Suprapubic skin (tissue), 4 donors: ENCODE measurements around the gene ZNF302. TPM values are rescaled to one million over a fixed set of nuclear protein-coding genes. Genes with fewer than 3 reads are reported as not detected.

ENCODE experiments used
- DNase-seq, 2 donors: peaks; one replicate each; pipeline ENCODE4 v3.0.0-alpha.2; 2019; ENCODE audit warnings: low spot score in 2 of 2
- H3K27ac ChIP-seq: fragments of 200-600 bp; sonication (generic); one replicate; pipeline ENCODE4 v1.5.1; 2019
- H3K27me3 ChIP-seq: fragments of 200-600 bp; sonication (generic); one replicate; pipeline ENCODE4 v1.5.1; 2019
- H3K36me3 ChIP-seq: fragments of 200-600 bp; sonication (generic); one replicate; pipeline ENCODE4 v1.5.1; 2019
- H3K4me1 ChIP-seq: fragments of 200-600 bp; sonication (generic); one replicate; pipeline ENCODE4 v1.5.1; 2019
- H3K4me3 ChIP-seq: fragments of 200-600 bp; sonication (generic); one replicate; pipeline ENCODE4 v1.5.1; 2019; ENCODE audit warnings: mild to moderate bottlenecking
- H3K9me3 ChIP-seq: fragments of 200-600 bp; sonication (generic); one replicate; pipeline ENCODE4 v1.5.1; 2019
- CTCF ChIP-seq, 2 donors: fragments of 200-600 bp in 1 of 2; fragments of 450-650 bp in 1 of 2; sonication (generic) in 1 of 2; IDR thresholded peaks; one replicate each; pipeline ENCODE4 v1.5.1; 2016 to 2019; ENCODE audit warnings: antibody characterized with exemption in 2 of 2, mild to moderate bottlenecking in 1 of 2, moderate library complexity in 1 of 2
- EP300 ChIP-seq: sonication (generic); formaldehyde crosslinking; IDR thresholded peaks from one replicate; pipeline ENCODE4 v1.6.1; 2017; ENCODE audit warnings: antibody characterized with exemption
- POLR2A ChIP-seq, 2 donors: fragments of 450-650 bp; IDR thresholded peaks; one replicate each; pipeline ENCODE4 v1.6.1; 2017; ENCODE audit warnings: antibody characterized with exemption in 2 of 2, mild to moderate bottlenecking in 2 of 2, moderate library complexity in 2 of 2
- POLR2AphosphoS5 ChIP-seq, 3 donors: sonication (generic); formaldehyde crosslinking; IDR thresholded peaks; one replicate each; pipeline ENCODE4 v1.6.1; 2017; ENCODE audit warnings: antibody characterized with exemption in 3 of 3
- WGBS: methylation state at CpG from one replicate; pipeline ENCODE4 v1.1.5; 2018; 5-methylcytosine and 5-hydroxymethylcytosine counted together
- total RNA-seq, 4 donors: library from RNA; depleted of rRNA; stranded (reverse); fragments of >200 nt; gene quantifications; one replicate each; pipeline ENCODE4 v1.1.0, GENCODE V29; 2016

The ZNF302 gene
- total RNA-seq, 4 donors from 2014 or later, result 9.8 to 33.8 (median 21.4) TPM

- no peaks in the 10 kb centered on the region for H3K36me3 ChIP-seq
- H3K27me3 ChIP-seq, result no peaks in the 10 kb centered on the region
- DNase-seq, result no peak
- 61% methylated on average over 2 of the region's 2 CpGs for WGBS
- no peak overlapping the region for H3K27ac ChIP-seq
- H3K9me3 ChIP-seq, result peaks cover 17% of the 10 kb centered on the region
- H3K4me3 ChIP-seq, result no peak overlapping the region
- TF ChIP-seq EP300 (no peak), POLR2A (IDR thresholded peaks at IDR 0.05) (no peak), POLR2AphosphoS5 (IDR thresholded peaks at IDR 0.05) (no peak), CTCF (IDR thresholded peaks at IDR 0.05) (no peak)
- H3K4me1 ChIP-seq, result no peaks in the 10 kb centered on the region
These were observed 15.1 kb downstream of the ZNF302 start for GRCh38 chr19:34692549-34692948.

DNA sequence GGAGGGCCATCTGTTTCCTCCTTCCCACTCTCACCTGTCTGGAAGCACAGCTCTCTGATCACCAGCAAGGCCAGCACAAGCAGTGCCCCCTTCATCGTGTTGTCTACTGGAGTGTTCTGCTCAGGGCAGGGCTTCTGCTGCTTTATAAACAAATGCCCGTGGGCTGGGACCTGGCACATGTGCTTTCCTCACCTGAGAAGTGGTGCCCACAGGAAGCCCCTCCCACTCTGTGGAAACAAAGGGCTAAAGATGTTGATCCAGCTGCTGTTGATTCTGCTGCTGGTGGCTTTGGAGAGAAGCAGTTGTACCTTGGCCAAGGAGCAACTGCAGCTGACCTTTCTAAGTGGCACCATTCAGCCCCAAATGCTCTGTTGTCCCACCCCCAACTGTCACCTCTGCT lies 30.2 kb downstream of the ZNF302 start:
- DNase-seq, result no peak
- Histone ChIP-seq H3K4me3 (no peak overlapping the region), H3K9me3 (no peaks in the 10 kb centered on the region), H3K36me3 (no peaks in the 10 kb centered on the region), H3K4me1 (no peaks in the 10 kb centered on the region), H3K27me3 (no peaks in the 10 kb centered on the region), H3K27ac (no peak overlapping the region)
- no CpG with 5 or more reads among the region's 2 CpGs for WGBS
- TF ChIP-seq EP300 (no peak), CTCF (IDR thresholded peaks at IDR 0.05) (no peak), POLR2A (IDR thresholded peaks at IDR 0.05) (no peak), POLR2AphosphoS5 (IDR thresholded peaks at IDR 0.05) (no peak)

GRCh38 chr19:34711890-34712289 lies 34.4 kb downstream of the ZNF302 start:
- no peak for DNase-seq
- no peaks in the 10 kb centered on the region for H3K9me3 ChIP-seq
- no peak for TF ChIP-seq CTCF (IDR thresholded peaks at IDR 0.05)
- TF ChIP-seq POLR2AphosphoS5 (IDR thresholded peaks at IDR 0.05), result no peak
- no peak for TF ChIP-seq POLR2A (IDR thresholded peaks at IDR 0.05)
- TF ChIP-seq EP300, result no peak
- H3K4me3 ChIP-seq, result no peak overlapping the region
- H3K27me3 ChIP-seq, result no peaks in the 10 kb centered on the region
- no peaks in the 10 kb centered on the region for H3K36me3 ChIP-seq
- H3K4me1 ChIP-seq, result no peaks in the 10 kb centered on the region
- 67% methylated on average over 6 of the region's 6 CpGs for WGBS
- H3K27ac ChIP-seq, result no peak overlapping the region

GRCh38 chr19:34712395-34713261 lies 35.1 kb downstream of the ZNF302 start:
- Histone ChIP-seq H3K9me3 (no peaks in the 10 kb centered on the region), H3K27me3 (no peaks in the 10 kb centered on the region), H3K36me3 (no peaks in the 10 kb centered on the region), H3K4me1 (no peaks in the 10 kb centered on the region), H3K27ac (no peak overlapping the region), H3K4me3 (no peak overlapping the region)
- TF ChIP-seq CTCF (IDR thresholded peaks at IDR 0.05) (peak; percentile 51 to 91), POLR2A (IDR thresholded peaks at IDR 0.05) (no peak)
- WGBS, result 32% methylated on average over 11 of the region's 11 CpGs
- DNase-seq, result no peak

GRCh38 chr19:34713262-34713637 lies 35.8 kb downstream of the ZNF302 start:
- Histone ChIP-seq H3K27ac (no peak overlapping the region), H3K36me3 (no peaks in the 10 kb centered on the region), H3K27me3 (no peaks in the 10 kb centered on the region), H3K9me3 (no peaks in the 10 kb centered on the region), H3K4me1 (no peaks in the 10 kb centered on the region), H3K4me3 (no peak overlapping the region)
- 93% methylated on average over 2 of the region's 2 CpGs for WGBS
- DNase-seq, result no peak
- TF ChIP-seq POLR2A (IDR thresholded peaks at IDR 0.05), result no peak
- no peak for TF ChIP-seq CTCF (IDR thresholded peaks at IDR 0.05)
- TF ChIP-seq EP300, result no peak
- no peak for TF ChIP-seq POLR2AphosphoS5 (IDR thresholded peaks at IDR 0.05)
